Measurements from ENCODE around the gene TRIM36. TPM values are rescaled to one million over a fixed set of nuclear protein-coding genes. Genes with fewer than 3 reads are reported as not detected.

The TRIM36 gene
- total RNA-seq, 1 donor from 2014 or later: 1.3 TPM

DNA sequence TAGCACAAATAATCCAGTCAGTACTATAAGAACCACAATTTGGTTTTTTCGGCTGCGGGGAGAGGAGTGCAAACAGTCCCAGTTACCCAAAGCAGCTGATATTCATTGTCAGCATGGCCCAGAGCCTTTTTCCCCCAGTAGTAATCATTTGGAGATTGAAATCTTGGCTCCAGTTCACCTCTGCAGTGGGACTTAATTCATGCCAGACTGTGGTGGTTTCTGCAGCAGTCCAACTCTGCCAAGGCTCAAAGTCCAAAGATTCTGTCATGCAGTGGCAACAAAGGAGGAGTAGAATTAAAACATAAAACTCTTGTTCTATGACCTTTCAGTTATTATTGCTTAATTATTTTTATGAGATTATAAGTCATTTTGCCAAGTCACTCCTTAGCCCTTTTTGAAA, 25.0 kb upstream of the TRIM36 start:
- Mint-ChIP-seq H3K9me3 (peaks cover 22% of the 10 kb centered on the region), H3K27me3 (ENCODE audit: low read depth) (peaks cover 5% of the 10 kb centered on the region), H3K4me3 (no peak overlapping the region), H3K27ac (no peak overlapping the region), H3K4me1 (peaks cover 23% of the 10 kb centered on the region), H3K36me3 (no peaks in the 10 kb centered on the region)
- TF ChIP-seq, protein P1, sequence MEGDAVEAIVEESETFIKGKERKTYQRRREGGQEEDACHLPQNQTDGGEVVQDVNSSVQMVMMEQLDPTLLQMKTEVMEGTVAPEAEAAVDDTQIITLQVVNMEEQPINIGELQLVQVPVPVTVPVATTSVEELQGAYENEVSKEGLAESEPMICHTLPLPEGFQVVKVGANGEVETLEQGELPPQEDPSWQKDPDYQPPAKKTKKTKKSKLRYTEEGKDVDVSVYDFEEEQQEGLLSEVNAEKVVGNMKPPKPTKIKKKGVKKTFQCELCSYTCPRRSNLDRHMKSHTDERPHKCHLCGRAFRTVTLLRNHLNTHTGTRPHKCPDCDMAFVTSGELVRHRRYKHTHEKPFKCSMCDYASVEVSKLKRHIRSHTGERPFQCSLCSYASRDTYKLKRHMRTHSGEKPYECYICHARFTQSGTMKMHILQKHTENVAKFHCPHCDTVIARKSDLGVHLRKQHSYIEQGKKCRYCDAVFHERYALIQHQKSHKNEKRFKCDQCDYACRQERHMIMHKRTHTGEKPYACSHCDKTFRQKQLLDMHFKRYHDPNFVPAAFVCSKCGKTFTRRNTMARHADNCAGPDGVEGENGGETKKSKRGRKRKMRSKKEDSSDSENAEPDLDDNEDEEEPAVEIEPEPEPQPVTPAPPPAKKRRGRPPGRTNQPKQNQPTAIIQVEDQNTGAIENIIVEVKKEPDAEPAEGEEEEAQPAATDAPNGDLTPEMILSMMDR (IDR thresholded peaks at IDR 0.05; ENCODE audit: unreplicated experiment): no peak
- DNase-seq (ENCODE audit: low spot score in 2 of 2, unreplicated experiment in 2 of 2): no peak

DNA sequence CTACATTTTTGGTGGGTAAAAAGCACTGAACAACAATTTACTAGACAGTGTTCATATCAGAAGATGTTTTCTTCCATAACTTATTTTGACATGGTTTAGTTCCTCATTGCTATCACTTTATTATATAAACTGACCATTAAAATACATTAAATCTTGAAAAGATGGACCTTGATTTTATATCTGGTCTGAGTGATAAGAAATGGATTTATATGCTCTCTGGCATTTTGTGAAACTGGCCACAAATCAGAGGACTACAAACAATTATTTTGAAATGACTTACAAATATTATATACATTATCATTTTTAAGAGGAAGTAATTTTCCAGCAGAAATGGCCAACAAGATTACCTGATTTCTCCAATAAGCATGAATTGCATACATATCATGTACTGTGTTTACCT, 23.6 kb upstream of the TRIM36 start:
- DNase-seq (ENCODE audit: low spot score in 2 of 2, unreplicated experiment in 2 of 2): no peak
- Mint-ChIP-seq H3K27ac (no peak overlapping the region), H3K36me3 (no peaks in the 10 kb centered on the region), H3K4me3 (no peak overlapping the region), H3K4me1 (peaks cover 25% of the 10 kb centered on the region), H3K27me3 (ENCODE audit: low read depth) (peaks cover 5% of the 10 kb centered on the region), H3K9me3 (peaks cover 9% of the 10 kb centered on the region)
- TF ChIP-seq, protein P1 (IDR thresholded peaks at IDR 0.05; ENCODE audit: unreplicated experiment): no peak

DNA sequence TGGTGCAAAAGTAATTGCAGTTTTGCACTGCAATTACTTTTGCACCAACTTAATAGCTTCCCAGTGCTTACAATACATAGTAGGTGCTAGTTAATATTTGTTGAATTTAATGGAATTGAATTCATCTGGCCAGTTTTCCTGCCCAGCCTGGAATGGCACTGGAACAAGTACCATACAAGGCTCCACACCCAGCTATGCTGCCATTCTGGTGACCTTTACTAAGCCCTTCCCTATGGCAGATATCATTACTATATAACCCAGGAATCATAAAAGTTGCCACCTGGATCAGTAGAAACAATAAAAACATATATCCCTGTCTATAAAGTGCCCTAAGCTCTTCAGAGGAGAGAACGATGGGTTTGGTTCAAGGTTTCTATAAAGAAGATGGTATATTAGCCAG, 22.4 kb upstream of the TRIM36 start:
- Mint-ChIP-seq H3K36me3 (no peaks in the 10 kb centered on the region), H3K9me3 (peaks cover 7% of the 10 kb centered on the region), H3K4me1 (peaks cover 25% of the 10 kb centered on the region), H3K27me3 (ENCODE audit: low read depth) (peaks cover 6% of the 10 kb centered on the region), H3K4me3 (no peak overlapping the region), H3K27ac (no peak overlapping the region)
- DNase-seq (ENCODE audit: low spot score in 2 of 2, unreplicated experiment in 2 of 2): no peak
- TF ChIP-seq, protein P1 (IDR thresholded peaks at IDR 0.05; ENCODE audit: unreplicated experiment): no peak

DNA sequence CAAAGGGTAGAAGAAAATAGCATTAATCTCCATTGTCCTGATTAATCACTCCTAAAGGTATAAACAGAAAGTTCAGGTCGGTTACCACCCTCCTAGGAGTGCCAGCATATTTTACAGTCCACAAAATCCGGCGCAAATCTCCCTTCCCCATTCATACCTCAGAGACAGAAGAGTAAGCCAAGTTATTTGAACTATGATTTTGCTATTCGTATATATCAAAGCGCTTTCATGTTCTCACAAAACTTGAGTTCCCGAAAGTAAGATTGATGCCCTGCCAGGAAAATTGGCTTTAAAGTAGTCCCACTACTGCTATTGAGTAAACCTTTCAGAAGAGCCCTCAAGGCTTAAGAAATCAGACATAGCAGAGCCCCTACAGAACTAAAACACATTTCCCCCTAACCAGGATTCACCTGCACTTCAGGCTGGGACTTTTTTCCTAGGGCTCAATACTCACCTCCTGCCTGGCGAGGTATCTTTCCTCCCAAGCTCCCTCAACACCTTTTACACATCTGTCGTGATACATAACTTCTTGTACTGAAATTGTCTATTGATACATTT, 21.8 kb upstream of the TRIM36 start:
- Mint-ChIP-seq H3K27ac (peak overlapping the region; percentile 36), H3K4me1 (peaks cover 25% of the 10 kb centered on the region), H3K36me3 (no peaks in the 10 kb centered on the region), H3K9me3 (peaks cover 1% of the 10 kb centered on the region), H3K27me3 (ENCODE audit: low read depth) (peaks cover 12% of the 10 kb centered on the region), H3K4me3 (no peak overlapping the region)
- DNase-seq (ENCODE audit: low spot score in 2 of 2, unreplicated experiment in 2 of 2): no peak
- TF ChIP-seq, protein P1 (IDR thresholded peaks at IDR 0.05; ENCODE audit: unreplicated experiment): no peak

DNA sequence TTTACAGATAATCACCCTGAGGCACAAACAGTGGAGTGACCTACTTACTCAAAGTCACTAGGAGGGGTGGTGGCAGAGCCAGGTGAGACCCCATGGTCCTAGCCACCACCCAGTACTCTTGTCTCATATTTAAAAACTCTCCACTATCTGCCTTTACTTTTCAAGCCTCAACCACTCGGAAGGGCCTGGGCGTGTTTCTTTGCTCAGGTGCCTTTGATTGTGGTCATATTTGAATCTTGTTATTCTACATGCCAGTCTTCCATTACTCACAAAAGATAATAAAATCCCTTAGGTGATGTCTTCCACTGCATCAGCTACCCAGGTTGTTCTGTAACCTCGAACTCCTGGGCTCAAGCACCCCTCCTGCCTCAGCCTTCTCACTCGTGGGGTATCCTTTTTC, 20.7 kb upstream of the TRIM36 start:
- TF ChIP-seq, protein P1 (IDR thresholded peaks at IDR 0.05; ENCODE audit: unreplicated experiment): no peak

DNA sequence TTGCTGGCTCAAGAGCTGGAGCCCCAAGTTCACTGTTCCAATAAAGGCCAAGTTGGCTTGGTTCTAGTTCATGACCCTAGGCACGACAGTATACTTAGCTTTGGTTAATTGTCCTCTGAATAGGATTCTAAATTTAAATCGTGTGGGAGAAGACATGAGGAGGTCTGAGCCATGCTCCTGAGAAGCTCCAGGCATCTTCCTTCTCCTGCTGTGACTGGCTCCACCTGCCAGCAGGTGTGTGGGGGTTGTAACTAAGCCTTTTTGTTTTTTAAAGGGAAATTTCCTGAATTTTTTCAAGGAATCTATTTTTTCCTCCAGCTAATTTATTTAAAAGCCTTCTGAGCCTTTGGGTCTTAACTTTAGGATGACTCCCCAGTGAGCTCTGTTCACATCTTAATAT, 20.2 kb upstream of the TRIM36 start:
- DNase-seq (ENCODE audit: low spot score in 2 of 2, unreplicated experiment in 2 of 2): no peak
- Mint-ChIP-seq H3K27ac (no peak overlapping the region), H3K27me3 (ENCODE audit: low read depth) (peaks cover 20% of the 10 kb centered on the region), H3K4me1 (peaks cover 25% of the 10 kb centered on the region), H3K4me3 (no peak overlapping the region), H3K36me3 (no peaks in the 10 kb centered on the region), H3K9me3 (no peaks in the 10 kb centered on the region)
- TF ChIP-seq, protein P1 (IDR thresholded peaks at IDR 0.05; ENCODE audit: unreplicated experiment): no peak

More for the DNA sequence above, 20.7 kb upstream of the TRIM36 start:
- H3K36me3 Mint-ChIP-seq: no peaks in the 10 kb centered on the region
- H3K4me1 Mint-ChIP-seq: peaks cover 25% of the 10 kb centered on the region
- no peak overlapping the region for H3K4me3 Mint-ChIP-seq
- peaks cover 17% of the 10 kb centered on the region for H3K27me3 Mint-ChIP-seq (ENCODE audit: low read depth)
- DNase-seq (ENCODE audit: low spot score in 2 of 2, unreplicated experiment in 2 of 2): no peak
- H3K9me3 Mint-ChIP-seq: no peaks in the 10 kb centered on the region
- H3K27ac Mint-ChIP-seq: no peak overlapping the region

Data from mesothelial cell of epicardium (in vitro differentiated cells).